Activated CD4-positive, alpha-beta T cell treated with anti-CD3 and anti-CD28 coated beads, Interleukin-2, Interleukin-6, amounts not matched to agents 100 ng/mL and 50 ng/mL, durations not matched to agents 16 hours and 8 hours (primary cell): ENCODE data around the gene ANKIB1.
A peak's percentile ranks its signal among the peaks of the same experiment; 100 is the strongest.
"Not testable (repeated sequence)": the region's sequence is repeated elsewhere in the genome, so short reads cannot be mapped to it uniquely, and the experiment has no call there.

Source experiments
- DNase-seq: peaks from one replicate; pipeline ENCODE4 v3.0.0-alpha.2; 2020

ANKIB1 gene, protein sequence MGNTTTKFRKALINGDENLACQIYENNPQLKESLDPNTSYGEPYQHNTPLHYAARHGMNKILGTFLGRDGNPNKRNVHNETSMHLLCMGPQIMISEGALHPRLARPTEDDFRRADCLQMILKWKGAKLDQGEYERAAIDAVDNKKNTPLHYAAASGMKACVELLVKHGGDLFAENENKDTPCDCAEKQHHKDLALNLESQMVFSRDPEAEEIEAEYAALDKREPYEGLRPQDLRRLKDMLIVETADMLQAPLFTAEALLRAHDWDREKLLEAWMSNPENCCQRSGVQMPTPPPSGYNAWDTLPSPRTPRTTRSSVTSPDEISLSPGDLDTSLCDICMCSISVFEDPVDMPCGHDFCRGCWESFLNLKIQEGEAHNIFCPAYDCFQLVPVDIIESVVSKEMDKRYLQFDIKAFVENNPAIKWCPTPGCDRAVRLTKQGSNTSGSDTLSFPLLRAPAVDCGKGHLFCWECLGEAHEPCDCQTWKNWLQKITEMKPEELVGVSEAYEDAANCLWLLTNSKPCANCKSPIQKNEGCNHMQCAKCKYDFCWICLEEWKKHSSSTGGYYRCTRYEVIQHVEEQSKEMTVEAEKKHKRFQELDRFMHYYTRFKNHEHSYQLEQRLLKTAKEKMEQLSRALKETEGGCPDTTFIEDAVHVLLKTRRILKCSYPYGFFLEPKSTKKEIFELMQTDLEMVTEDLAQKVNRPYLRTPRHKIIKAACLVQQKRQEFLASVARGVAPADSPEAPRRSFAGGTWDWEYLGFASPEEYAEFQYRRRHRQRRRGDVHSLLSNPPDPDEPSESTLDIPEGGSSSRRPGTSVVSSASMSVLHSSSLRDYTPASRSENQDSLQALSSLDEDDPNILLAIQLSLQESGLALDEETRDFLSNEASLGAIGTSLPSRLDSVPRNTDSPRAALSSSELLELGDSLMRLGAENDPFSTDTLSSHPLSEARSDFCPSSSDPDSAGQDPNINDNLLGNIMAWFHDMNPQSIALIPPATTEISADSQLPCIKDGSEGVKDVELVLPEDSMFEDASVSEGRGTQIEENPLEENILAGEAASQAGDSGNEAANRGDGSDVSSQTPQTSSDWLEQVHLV

GRCh38 chr7:92245487-92246359 is at the start of gene ANKIB1, which contains the start of gene KRIT1:
TSS of gene ANKIB1 (plus strand) at chr7:92245974. CDS start at chr7:92294979, 49,005 bp downstream.
TSS of gene KRIT1 (minus strand) at chr7:92245914. CDS start at chr7:92242135, 3,779 bp downstream.
- peak; percentile 92 for DNase-seq

DNA sequence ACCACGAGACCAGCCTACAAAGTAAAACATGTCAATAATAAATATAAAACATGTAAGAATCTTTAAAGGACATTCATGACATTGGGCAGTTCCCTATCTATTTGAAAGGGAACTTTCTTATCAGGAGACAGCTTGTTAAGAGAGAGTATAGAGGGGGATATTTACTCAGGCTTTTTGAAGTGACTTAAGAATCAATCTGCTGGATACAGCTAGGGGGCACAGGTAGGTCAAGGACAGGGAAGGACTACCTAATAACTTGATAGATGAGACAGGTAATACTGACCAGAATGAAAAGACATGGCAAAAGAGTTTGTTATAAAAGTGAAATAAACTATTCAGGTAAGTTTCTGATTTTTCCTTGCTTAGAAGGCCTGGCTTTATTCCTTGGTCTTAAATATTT is 45.0 kb upstream of the ANKIB1 start:
- DNase-seq: no peak

DNA sequence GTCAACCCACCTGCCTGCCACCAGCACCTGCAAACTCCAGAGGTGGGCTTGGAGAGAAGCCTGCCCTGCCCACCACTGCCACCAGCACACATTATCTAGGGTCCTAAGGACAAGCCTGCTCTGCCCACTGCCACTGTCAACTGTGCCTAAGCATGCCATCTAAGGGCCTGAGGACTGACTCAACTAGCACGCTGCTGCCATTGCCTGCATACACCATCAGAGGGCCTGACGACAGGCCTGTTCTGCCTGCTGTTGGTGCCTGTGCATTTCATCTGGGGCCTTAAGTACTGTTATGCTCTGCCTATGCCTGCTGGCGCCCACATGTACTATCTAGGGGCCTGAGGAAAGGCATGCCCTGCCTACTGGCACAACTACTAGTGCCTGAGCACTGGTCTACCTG is 39.8 kb upstream of the ANKIB1 start:
- DNase-seq: no peak

- DNase-seq: no peak
Observed at GRCh38 chr7:92206672-92207071, 39.1 kb upstream of the ANKIB1 start.

GRCh38 chr7:92221766-92222165 is 24.0 kb upstream of the ANKIB1 start:
- DNase-seq: no peak

- DNase-seq: no peak
Observed at GRCh38 chr7:92226981-92227380, 18.8 kb upstream of the ANKIB1 start.

DNA sequence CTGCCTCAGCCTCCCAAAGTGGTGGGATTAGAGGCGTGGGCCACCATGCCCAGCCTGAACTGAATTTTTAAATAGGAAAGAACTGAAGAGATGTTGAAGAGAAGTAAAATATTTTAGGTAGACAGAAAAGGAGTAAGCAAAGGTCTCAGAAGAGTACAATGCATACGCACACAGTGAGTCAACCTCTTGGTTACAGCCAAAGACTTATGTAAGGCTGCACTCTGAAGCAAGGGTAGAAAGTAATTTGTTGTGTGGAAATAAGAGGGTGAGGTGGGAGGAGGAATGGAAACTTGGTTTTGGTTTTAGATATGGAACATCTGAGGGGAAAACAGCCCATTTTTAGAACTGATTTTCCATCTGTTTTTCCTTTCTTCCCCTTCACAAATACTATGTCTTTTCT is 17.7 kb upstream of the ANKIB1 start:
- no peak for DNase-seq

GRCh38 chr7:92228742-92229141 is 17.0 kb upstream of the ANKIB1 start:
- DNase-seq: no peak

GRCh38 chr7:92230547-92230946 is 15.2 kb upstream of the ANKIB1 start:
- DNase-seq: no peak

DNA sequence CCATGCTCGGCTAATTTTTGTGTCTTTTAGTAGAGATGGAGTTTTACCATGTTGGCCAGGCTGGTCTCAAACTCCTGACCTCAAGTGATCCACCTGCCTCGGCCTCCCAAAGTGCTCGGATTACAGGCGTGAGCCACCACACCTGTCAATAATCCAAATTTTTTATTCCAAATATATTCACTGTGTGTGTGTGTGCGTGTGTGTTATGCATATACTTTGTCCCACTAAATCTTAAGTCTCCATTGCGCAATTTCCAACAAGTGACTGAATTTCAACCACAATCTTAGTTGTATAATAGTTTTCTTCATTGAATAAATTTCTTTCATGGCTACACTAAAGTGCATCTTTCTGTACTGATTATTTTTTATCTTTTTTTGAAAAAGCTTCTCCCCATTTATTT is 2.8 kb upstream of the ANKIB1 start:
- DNase-seq: no peak

DNA sequence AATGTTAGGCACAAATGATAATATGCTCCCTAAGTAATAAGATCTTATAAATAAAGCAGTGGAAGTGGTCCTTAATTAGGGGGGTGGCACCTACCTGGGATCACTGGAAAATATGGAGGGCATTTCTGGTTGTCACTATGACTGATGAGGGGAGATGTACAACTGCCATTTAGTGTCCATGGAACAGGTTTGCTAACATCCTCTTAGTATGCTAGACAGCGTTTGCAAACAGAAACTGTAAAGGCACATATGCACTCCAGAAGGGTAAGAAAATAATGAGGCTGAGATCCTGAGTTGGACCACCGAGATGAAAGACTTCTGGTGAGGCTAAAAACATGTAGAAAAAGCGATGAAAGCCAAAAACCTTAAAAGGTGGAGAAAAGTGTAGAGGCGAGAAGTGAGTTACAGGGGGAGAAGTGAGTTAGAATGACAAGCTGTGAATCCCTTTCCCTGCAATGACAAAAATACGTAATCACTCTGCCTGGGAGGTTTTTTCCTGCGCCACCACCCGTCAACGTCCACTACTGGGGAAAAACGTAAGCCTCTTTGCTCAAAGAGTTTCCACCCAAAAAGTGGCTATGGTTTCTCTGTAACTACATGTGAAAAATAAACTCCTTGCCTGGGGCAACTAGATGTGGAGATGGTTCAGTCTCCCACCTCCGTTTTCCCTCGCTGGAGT is 827 bp upstream of the ANKIB1 start:
- DNase-seq: no peak

DNA sequence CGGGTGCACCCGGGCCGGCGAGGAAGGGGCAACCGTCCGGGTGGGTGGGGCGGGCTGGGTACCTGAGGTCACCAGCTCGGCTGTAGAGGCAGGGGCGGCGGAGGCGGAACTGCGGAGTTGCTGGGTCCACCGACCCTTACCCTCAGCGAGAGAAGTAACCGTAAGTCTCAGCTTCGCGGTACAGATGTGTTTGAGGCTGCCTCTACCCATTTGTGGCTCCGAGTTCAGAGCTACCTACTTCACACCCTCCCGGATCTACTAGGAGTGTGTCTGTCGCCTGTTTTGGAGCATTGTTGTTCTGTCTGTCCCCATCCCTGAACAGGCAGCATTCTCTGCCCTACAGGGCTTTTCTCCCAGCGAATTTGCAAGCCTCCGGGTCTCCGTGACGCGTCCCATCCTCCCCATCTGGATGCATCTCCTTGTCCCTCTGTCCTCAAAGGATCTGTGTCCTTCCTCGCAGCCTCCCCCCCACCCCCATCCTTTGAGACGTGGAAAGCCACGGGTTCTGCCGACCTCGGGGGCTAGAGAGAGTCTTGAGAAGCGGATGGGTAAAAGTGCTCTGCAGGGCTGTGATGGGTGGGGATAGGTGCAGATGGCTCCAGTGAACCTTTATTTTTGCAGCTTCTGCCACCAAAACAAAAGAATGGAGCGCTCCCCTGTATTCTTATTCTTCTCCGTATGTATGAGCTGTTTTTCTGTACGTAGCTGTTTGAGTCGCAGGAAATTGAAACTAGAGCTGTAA is 757 bp downstream of the ANKIB1 start:
- peak; percentile 45 for DNase-seq

GRCh38 chr7:92250603-92251002 is 4.8 kb downstream of the ANKIB1 start:
- no peak for DNase-seq

GRCh38 chr7:92251181-92251580 is 5.4 kb downstream of the ANKIB1 start:
- no peak for DNase-seq

DNA sequence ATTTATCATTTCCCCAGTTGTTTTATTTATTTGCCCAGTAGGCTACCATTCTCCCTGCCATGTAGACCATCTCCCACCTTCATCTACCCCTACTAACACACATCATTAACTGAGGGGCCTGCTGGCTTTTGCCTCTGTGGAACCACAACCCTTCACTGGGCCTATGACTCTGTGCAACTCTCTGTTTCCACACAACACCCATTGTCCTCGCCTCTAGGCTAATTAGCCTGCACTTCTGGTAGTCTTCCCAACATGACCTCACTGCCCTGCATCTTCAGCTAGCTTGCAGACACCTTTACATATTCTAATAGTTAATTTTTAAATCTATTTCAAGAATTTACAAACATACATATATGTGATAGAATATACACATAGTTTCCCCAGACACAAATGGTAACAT is 7.5 kb downstream of the ANKIB1 start:
- no peak for DNase-seq

GRCh38 chr7:92254800-92255199 is 9.0 kb downstream of the ANKIB1 start:
- DNase-seq: not testable (repeated sequence)

DNA sequence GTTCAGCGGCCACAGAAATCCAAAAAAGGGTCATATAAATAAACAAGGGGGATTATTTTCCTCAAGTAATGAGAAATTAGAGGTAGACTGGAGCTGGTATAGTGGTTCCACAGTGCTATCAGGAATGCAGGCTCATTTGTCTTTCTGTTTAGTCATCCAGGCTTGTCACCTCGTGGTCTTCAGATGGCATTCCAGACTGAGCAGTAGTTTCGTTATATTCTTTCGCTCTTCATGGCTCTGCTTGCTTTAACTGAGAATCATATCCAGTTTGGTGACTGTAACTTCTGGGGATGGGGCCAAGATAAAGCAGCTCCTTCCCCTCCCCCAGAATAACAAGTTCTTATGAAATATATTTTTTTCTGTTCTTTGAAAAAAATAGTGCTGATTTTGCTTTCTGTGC is 9.5 kb downstream of the ANKIB1 start:
- no peak for DNase-seq

DNA sequence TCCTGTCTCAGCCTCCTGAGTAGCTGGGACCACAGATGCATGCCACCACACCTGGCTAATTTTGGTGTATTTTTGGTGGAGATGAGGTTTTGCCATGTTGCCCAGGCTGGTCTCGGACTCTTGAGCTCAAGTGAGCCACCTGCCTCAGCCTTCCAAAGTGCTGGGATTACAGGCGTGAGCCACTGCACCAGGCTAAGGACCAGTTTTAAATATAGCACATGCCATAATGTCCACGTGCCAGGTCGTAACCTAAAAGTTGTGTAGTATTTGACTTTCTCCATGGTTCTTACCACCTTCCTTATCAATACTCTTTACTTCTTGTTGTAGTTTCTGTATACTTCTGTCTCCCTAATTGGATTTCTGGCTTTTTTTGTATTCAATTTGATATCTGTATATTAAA is 13.3 kb downstream of the ANKIB1 start:
- no peak for DNase-seq

DNA sequence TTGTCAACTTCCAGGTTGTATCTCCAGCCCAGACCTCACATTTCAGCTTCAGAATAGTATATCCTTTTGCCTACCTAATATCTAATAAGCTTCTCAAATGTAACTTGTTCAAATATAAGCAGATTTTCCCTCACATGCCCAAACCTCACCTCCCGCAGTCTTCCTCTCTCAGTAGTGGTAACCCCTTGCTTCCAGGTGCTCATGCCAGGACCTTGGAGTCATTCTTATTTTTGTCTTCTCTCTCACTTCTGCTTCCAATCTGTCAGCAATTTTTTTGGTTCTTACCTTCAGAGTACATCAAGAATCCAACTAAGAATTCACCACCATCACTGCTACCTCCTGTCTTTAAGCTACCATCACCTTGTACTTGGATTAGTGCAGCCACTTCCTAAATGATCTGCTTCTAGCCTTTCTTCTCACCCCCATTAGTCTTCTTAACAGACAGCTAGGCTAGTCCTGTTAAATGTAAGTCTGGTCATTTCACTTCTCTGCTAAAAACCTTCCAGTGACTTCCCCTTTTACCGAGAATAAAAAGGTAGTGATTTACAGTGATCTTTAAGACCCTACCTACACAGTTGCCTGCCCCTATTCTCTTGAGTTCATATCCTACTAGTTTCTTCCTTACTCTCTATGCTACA is 14.0 kb downstream of the ANKIB1 start:
- DNase-seq: no peak

DNA sequence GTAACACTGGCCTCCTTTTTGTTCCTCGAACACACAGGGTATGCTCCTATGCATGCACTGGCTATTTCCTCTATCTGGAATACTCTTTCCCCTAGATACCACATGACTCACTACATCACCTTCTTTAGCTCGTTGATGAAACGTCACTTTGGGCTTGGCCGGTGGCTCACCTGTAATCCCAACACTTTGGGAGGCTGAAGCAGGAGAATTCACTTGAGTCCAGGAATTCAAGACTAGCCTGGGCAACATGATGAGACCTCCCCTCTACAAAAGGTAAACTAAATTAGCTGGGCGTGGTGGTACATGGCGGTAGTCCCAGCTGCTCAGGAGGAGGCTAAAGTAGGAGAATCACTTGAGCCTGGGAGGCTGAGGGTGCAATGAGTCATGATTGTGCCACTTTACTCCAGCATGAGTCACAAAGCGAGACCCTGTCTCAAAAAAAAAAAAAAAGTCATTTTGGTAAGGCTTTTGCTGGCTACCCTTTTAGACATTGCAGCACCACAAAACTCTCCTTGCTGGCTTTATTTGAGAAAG is 14.5 kb downstream of the ANKIB1 start:
- peak; percentile 9 for DNase-seq
